MM.1S (cell line): ENCODE results near the gene TSHZ2.

ENCODE experiments used
- DNase-seq: peaks from one replicate; pipeline ENCODE4 v3.0.0-alpha.2; 2015
- H2AFZ ChIP-seq: fragments of 300-600 bp; sonication (generic); 2 replicates; pipeline ENCODE4 v1.6.0; 2016; ENCODE audit warnings: antibody characterized with exemption, low read length
- H3F3A ChIP-seq: fragments of 300-600 bp; sonication (generic); 2 replicates; pipeline ENCODE4 v1.6.1; 2016; ENCODE audit warnings: mild to moderate bottlenecking, antibody characterized with exemption, low read length, moderate library complexity, mixed read lengths; ENCODE audit not compliant: insufficient read depth
- H3K27ac ChIP-seq: fragments of 300-600 bp; sonication (generic); 2 replicates; pipeline ENCODE4 v1.5.1; 2016; ENCODE audit warnings: mild to moderate bottlenecking, low read length
- H3K27me3 ChIP-seq: fragments of 300-600 bp; sonication (generic); replicated peaks from 2 replicates; pipeline ENCODE4 v1.6.0; 2016; ENCODE audit warnings: low read length; ENCODE audit not compliant: insufficient read depth
- H3K36me3 ChIP-seq: fragments of 300-600 bp; sonication (generic); replicated peaks from 2 replicates; pipeline ENCODE4 v1.6.1; 2016; ENCODE audit warnings: mild to moderate bottlenecking, low read length, mixed read lengths; ENCODE audit not compliant: insufficient read depth
- H3K4me1 ChIP-seq: fragments of 300-600 bp; sonication (generic); 2 replicates; pipeline ENCODE4 v1.6.1; 2016; ENCODE audit warnings: low read length, mixed read lengths
- H3K4me2 ChIP-seq: fragments of 300-600 bp; sonication (generic); 2 replicates; pipeline ENCODE4 v1.6.0; 2016; ENCODE audit warnings: low read depth, low read length
- H3K4me3 ChIP-seq: fragments of 300-600 bp; sonication (generic); 2 replicates; pipeline ENCODE4 v1.5.1; 2016; ENCODE audit warnings: low read length, mixed read lengths
- H3K79me2 ChIP-seq: fragments of 300-600 bp; sonication (generic); 2 replicates; pipeline ENCODE4 v1.6.1; 2016; ENCODE audit warnings: mixed run types, low read length, mixed read lengths
- H3K9ac ChIP-seq: fragments of 300-600 bp; sonication (generic); 2 replicates; pipeline ENCODE4 v1.6.1; 2016; ENCODE audit warnings: low read length, mixed read lengths
- H3K9me2 ChIP-seq: fragments of 300-600 bp; sonication (generic); replicated peaks from 2 replicates; pipeline ENCODE4 v1.6.1; 2016; ENCODE audit warnings: mild to moderate bottlenecking, low read length, mixed read lengths; ENCODE audit not compliant: insufficient read depth
- H3K9me3 ChIP-seq: fragments of 300-600 bp; sonication (generic); replicated peaks from 2 replicates; pipeline ENCODE4 v1.6.1; 2016; ENCODE audit warnings: mild to moderate bottlenecking, low read length, mixed read lengths; ENCODE audit not compliant: insufficient read depth
- H4K20me1 ChIP-seq: fragments of 300-600 bp; sonication (generic); 2 replicates; pipeline ENCODE4 v1.6.1; 2016; ENCODE audit warnings: mild to moderate bottlenecking, low read length, moderate library complexity, mixed read lengths; ENCODE audit not compliant: insufficient read depth
- CTCF ChIP-seq: fragments of 300-600 bp; sonication (generic); IDR thresholded peaks from 2 replicates; pipeline ENCODE4 v1.5.1; 2016; ENCODE audit warnings: antibody characterized with exemption, low read length, mixed read lengths
- EZH2 ChIP-seq: fragments of 300-600 bp; sonication (generic); optimal IDR thresholded peaks from 2 replicates; pipeline ENCODE3; 2017; ENCODE audit warnings: low read depth, mild to moderate bottlenecking, antibody characterized with exemption, low read length, mixed read lengths
- EZH2phosphoT487 ChIP-seq: fragments of 300-600 bp; sonication (generic); IDR thresholded peaks from 2 replicates; pipeline ENCODE4 v1.6.1; 2018; ENCODE audit warnings: antibody characterized with exemption, low read length

TSHZ2 gene

DNA sequence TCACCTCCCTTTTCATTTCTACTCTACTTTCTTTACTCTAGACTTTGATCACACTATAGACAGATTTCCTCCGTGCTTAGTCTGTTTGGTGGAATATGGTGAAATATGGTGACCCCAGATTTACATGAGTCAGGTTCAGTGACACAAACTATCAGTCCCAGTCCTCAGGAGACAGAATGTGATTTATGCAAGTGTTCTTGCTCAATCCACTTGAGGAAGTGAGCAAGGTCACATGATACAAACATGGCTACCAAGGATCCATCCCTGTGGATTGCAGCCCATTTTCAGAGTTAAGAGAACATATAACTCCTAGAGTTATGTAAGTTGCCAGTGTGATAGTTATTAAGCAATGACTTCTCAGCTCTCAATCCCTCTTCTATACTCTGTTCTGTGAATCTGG is 23.7 kb upstream of the TSHZ2 start:
- H4K20me1 ChIP-seq = no peaks in the 10 kb centered on the region
- H3K4me1 ChIP-seq = no peaks in the 10 kb centered on the region
- no peak overlapping the region for H3K9ac ChIP-seq
- H3F3A ChIP-seq = no peaks in the 10 kb centered on the region
- H3K4me3 ChIP-seq = no peak overlapping the region
- no peak for TF ChIP-seq EZH2
- no peak for TF ChIP-seq CTCF
- no peak for TF ChIP-seq EZH2phosphoT487
- DNase-seq = no peak
- no peak overlapping the region for H3K4me2 ChIP-seq
- H3K36me3 ChIP-seq = no peaks in the 10 kb centered on the region
- H3K9me2 ChIP-seq = no peaks in the 10 kb centered on the region
- no peaks in the 10 kb centered on the region for H3K27me3 ChIP-seq
- no peaks in the 10 kb centered on the region for H3K9me3 ChIP-seq
- no peak overlapping the region for H3K27ac ChIP-seq
- no peak overlapping the region for H2AFZ ChIP-seq
- no peaks in the 10 kb centered on the region for H3K79me2 ChIP-seq

- TF ChIP-seq CTCF (no peak), EZH2phosphoT487 (no peak), EZH2 (no peak)
- H3K36me3 ChIP-seq = no peaks in the 10 kb centered on the region
- H3K4me1 ChIP-seq = no peaks in the 10 kb centered on the region
- H3K27me3 ChIP-seq = no peaks in the 10 kb centered on the region
- H2AFZ ChIP-seq = no peak overlapping the region
- no peak for DNase-seq
- H3K79me2 ChIP-seq = no peaks in the 10 kb centered on the region
- no peak overlapping the region for H3K27ac ChIP-seq
- H3K4me3 ChIP-seq = no peak overlapping the region
- H3K9me3 ChIP-seq = no peaks in the 10 kb centered on the region
- no peak overlapping the region for H3K4me2 ChIP-seq
- H3F3A ChIP-seq = no peaks in the 10 kb centered on the region
- H3K9ac ChIP-seq = no peak overlapping the region
- no peaks in the 10 kb centered on the region for H4K20me1 ChIP-seq
- no peaks in the 10 kb centered on the region for H3K9me2 ChIP-seq
These were observed 19.1 kb upstream of the TSHZ2 start for GRCh38 chr20:52953020-52953419.

DNA sequence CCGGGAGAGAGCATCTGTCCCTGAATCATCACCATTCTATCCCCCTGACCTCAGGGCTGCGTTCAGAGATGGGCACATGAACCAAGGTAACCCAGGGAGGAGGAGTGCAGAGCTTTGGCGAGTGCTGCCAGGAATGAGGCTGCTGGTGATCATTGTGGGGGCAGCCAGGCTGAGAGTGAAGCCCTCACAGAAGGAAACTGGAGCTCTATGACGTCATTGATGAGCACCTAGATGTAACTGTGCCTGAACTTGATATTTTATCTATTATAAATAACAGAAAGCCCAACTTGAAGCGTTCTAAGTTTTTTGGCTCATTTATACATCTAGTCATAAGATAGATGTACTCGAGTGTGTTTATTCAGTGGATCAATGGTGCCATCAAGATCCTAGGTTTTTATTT is 17.3 kb upstream of the TSHZ2 start:
- no peaks in the 10 kb centered on the region for H3K79me2 ChIP-seq
- H3F3A ChIP-seq = no peaks in the 10 kb centered on the region
- no peaks in the 10 kb centered on the region for H3K9me2 ChIP-seq
- no peaks in the 10 kb centered on the region for H4K20me1 ChIP-seq
- H2AFZ ChIP-seq = no peak overlapping the region
- no peak for TF ChIP-seq EZH2phosphoT487
- no peak for TF ChIP-seq CTCF
- TF ChIP-seq EZH2 = no peak
- no peaks in the 10 kb centered on the region for H3K36me3 ChIP-seq
- no peak overlapping the region for H3K4me3 ChIP-seq
- no peaks in the 10 kb centered on the region for H3K9me3 ChIP-seq
- H3K9ac ChIP-seq = no peak overlapping the region
- no peak for DNase-seq
- H3K27ac ChIP-seq = no peak overlapping the region
- no peaks in the 10 kb centered on the region for H3K27me3 ChIP-seq
- no peaks in the 10 kb centered on the region for H3K4me1 ChIP-seq
- H3K4me2 ChIP-seq = no peak overlapping the region

GRCh38 chr20:52958211-52958610 is 13.9 kb upstream of the TSHZ2 start:
- no peak overlapping the region for H3K4me3 ChIP-seq
- H3K9me2 ChIP-seq = no peaks in the 10 kb centered on the region
- no peak overlapping the region for H2AFZ ChIP-seq
- no peaks in the 10 kb centered on the region for H3F3A ChIP-seq
- H3K27me3 ChIP-seq = no peaks in the 10 kb centered on the region
- no peaks in the 10 kb centered on the region for H4K20me1 ChIP-seq
- H3K36me3 ChIP-seq = no peaks in the 10 kb centered on the region
- no peaks in the 10 kb centered on the region for H3K4me1 ChIP-seq
- no peak overlapping the region for H3K27ac ChIP-seq
- H3K9me3 ChIP-seq = no peaks in the 10 kb centered on the region
- H3K4me2 ChIP-seq = no peak overlapping the region
- no peak for DNase-seq
- H3K9ac ChIP-seq = no peak overlapping the region
- no peaks in the 10 kb centered on the region for H3K79me2 ChIP-seq
- TF ChIP-seq CTCF (no peak), EZH2 (no peak), EZH2phosphoT487 (no peak)
